HepG2 (cell line): Measurements from ENCODE around the gene INO80C. TPM values are rescaled to one million over a fixed set of nuclear protein-coding genes. Genes with fewer than 3 reads are reported as not detected.

Experiments used
- BCL6 ChIP-seq: IDR thresholded peaks from 2 replicates; pipeline ENCODE4 v1.6.1; 2016; ENCODE audit warnings: missing genetic modification reagents, missing compliant biosample characterization
- FOSL1 ChIP-seq: sonication (generic); formaldehyde crosslinking; IDR thresholded peaks from 2 replicates; pipeline ENCODE4 v1.9.0; 2021; ENCODE audit warnings: missing genetic modification reagents, borderline replicate concordance
- HMG20A ChIP-seq: IDR thresholded peaks from 2 replicates; pipeline ENCODE4 v1.6.1; 2016; ENCODE audit warnings: borderline replicate concordance
- KAT2B ChIP-seq: fragments of 150-350 bp; IDR thresholded peaks from 2 replicates; pipeline ENCODE4 v1.6.1; 2014; ENCODE audit warnings: low read depth, low read length, borderline replicate concordance
- RFXAP ChIP-seq: sonication (generic); formaldehyde crosslinking; IDR thresholded peaks from 2 replicates; pipeline ENCODE4 v1.4.0; 2020; ENCODE audit warnings: missing genetic modification reagents, borderline replicate concordance
- ZBTB21 ChIP-seq: sonication (generic); formaldehyde crosslinking; IDR thresholded peaks from 2 replicates; pipeline ENCODE4 v1.4.0; 2020; ENCODE audit warnings: missing genetic modification reagents
- ZFP41 ChIP-seq: sonication (generic); formaldehyde crosslinking; IDR thresholded peaks from 2 replicates; pipeline ENCODE4 v1.4.0; 2020; ENCODE audit warnings: mild to moderate bottlenecking, missing genetic modification reagents, borderline replicate concordance
- ZMYM3 ChIP-seq: sonication (generic); formaldehyde crosslinking; IDR thresholded peaks from 2 replicates; pipeline ENCODE4 v1.5.1; 2020; ENCODE audit warnings: mild to moderate bottlenecking, missing genetic modification reagents
- ZNF558 ChIP-seq: sonication (generic); formaldehyde crosslinking; IDR thresholded peaks from 2 replicates; pipeline ENCODE4 v1.9.0; 2022; ENCODE audit warnings: mild to moderate bottlenecking, missing genetic modification reagents, borderline replicate concordance
- ZNF766 ChIP-seq: sonication (generic); formaldehyde crosslinking; IDR thresholded peaks from 2 replicates; pipeline ENCODE4 v1.5.0; 2020; ENCODE audit warnings: missing genetic modification reagents, borderline replicate concordance
- polyA plus RNA-seq, 8 experiments: library from polyadenylated mRNA; depleted of rRNA in 3 of 8; stranded (reverse) in 7 of 8; unstranded in 1 of 8; fragments of >200 nt; fragmentation: Illumina TruSeq in 4 of 8; extraction: Trizol in 4 of 8; gene quantifications; 2 replicates each; pipeline versions ENCODE4 v1.2.1 to v1.2.3, GENCODE V29; 2011 to 2016; ENCODE audit warnings: low read depth in 4 of 8, missing spikeins in 1 of 8, mixed read lengths in 1 of 8; ENCODE audit not compliant: insufficient read depth in 1 of 8
- total RNA-seq, 5 experiments: library from RNA; depleted of rRNA; stranded (reverse); fragments of >200 nt; fragmentation: Illumina TruSeq; extraction: Trizol; gene quantifications; 2 replicates each; pipeline ENCODE4 v1.2.3, GENCODE V29; 2016; ENCODE audit warnings: low read depth in 1 of 5
- TF ChIP-seq, protein P1 (sequence below), 2 experiments: sonication (generic) in 1 of 2; formaldehyde crosslinking in 1 of 2; IDR thresholded peaks; 2 replicates each; pipeline versions ENCODE4 v1.4.0 to v1.6.1; 2016 to 2020; ENCODE audit warnings: borderline replicate concordance in 1 of 2, low read depth in 1 of 2, mild to moderate bottlenecking in 1 of 2, missing genetic modification reagents in 1 of 2
- TF ChIP-seq, protein P2 (sequence below): IDR thresholded peaks from 2 replicates; pipeline ENCODE4 v1.6.1; 2016; ENCODE audit warnings: low read depth
- TF ChIP-seq, protein P3 (sequence below): sonication (generic); formaldehyde crosslinking; IDR thresholded peaks from 2 replicates; pipeline ENCODE4 v1.8.1; 2023; ENCODE audit warnings: mild to moderate bottlenecking, missing genetic modification reagents
- TF ChIP-seq, protein P4 (sequence below): IDR thresholded peaks from 2 replicates; pipeline ENCODE4 v1.6.1; 2018; ENCODE audit warnings: missing genetic modification reagents
- TF ChIP-seq, protein P5 (sequence below): sonication (generic); formaldehyde crosslinking; IDR thresholded peaks from 2 replicates; pipeline ENCODE4 v1.9.0; 2021; ENCODE audit warnings: missing genetic modification reagents, borderline replicate concordance

INO80C gene
- total and polyA plus RNA-seq, 2 of the 13 experiments (the other 11 are each of a cell fraction or from before 2014, with no cell fraction given), result 8.2 to 15.4 TPM

DNA sequence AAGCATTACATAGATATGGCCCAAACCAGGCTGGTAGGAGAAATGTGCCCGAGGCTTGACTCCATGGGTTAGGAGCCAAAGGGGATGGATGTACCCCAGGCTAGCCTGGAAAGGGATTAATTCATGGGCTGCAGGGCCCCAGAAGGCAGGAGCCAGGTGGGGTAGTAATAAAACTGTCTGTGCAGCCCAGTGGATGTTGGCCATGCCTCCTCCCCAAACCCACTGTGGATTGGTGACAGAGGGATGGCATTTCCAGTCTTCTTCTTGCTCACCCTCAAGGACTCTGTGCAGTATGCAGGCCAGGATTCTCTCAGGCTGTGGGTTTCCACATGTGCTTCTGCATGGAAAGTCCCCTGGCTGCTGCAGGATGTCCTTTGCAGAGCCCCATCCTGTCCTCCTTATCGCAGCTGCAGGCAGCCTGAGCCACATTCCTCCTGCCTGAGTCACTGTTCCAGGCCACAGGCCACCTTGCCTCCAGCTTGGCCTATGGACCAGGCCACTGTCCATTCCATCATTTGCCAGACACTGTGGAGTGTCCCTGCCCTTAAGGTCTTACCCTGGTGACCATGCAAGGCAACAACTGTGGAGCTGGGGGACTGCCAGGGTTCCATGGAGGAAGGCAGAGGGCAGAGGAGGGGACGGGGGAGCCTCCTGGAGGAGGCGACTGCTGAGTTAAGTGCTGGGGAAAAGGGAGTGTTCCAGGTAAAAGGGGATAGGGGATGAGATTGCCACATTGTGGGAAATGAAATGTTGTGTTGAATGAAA lies 38.9 kb downstream of the INO80C start (continued):
- TF ChIP-seq BCL6 (CRISPR knock-in tag) (no peak), HMG20A (CRISPR knock-in tag) (peak; percentile 71; the same call in 1 of the 2 replicates), RFXAP (no peak), ZNF558 (CRISPR knock-in tag) (no peak), ZFP41 (CRISPR knock-in tag) (no peak), FOSL1 (CRISPR knock-in tag) (peak; percentile 97), KAT2B (no peak), ZMYM3 (CRISPR knock-in tag) (peak; percentile 88), ZNF766 (no peak), ZBTB21 (CRISPR knock-in tag) (no peak)
- TF ChIP-seq, protein P1, sequence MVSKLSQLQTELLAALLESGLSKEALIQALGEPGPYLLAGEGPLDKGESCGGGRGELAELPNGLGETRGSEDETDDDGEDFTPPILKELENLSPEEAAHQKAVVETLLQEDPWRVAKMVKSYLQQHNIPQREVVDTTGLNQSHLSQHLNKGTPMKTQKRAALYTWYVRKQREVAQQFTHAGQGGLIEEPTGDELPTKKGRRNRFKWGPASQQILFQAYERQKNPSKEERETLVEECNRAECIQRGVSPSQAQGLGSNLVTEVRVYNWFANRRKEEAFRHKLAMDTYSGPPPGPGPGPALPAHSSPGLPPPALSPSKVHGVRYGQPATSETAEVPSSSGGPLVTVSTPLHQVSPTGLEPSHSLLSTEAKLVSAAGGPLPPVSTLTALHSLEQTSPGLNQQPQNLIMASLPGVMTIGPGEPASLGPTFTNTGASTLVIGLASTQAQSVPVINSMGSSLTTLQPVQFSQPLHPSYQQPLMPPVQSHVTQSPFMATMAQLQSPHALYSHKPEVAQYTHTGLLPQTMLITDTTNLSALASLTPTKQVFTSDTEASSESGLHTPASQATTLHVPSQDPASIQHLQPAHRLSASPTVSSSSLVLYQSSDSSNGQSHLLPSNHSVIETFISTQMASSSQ (IDR thresholded peaks at IDR 0.05; ENCODE audit: low read depth), result no peak
- TF ChIP-seq, protein P1 (CRISPR knock-in tag; IDR thresholded peaks at IDR 0.05; ENCODE audit: borderline replicate concordance), result no peak
- TF ChIP-seq, protein P2, sequence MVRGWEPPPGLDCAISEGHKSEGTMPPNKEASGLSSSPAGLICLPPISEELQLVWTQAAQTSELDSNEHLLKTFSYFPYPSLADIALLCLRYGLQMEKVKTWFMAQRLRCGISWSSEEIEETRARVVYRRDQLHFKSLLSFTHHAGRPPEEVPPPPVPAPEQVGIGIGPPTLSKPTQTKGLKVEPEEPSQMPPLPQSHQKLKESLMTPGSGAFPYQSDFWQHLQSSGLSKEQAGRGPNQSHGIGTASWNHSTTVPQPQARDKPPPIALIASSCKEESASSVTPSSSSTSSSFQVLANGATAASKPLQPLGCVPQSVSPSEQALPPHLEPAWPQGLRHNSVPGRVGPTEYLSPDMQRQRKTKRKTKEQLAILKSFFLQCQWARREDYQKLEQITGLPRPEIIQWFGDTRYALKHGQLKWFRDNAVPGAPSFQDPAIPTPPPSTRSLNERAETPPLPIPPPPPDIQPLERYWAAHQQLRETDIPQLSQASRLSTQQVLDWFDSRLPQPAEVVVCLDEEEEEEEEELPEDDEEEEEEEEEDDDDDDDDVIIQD (CRISPR knock-in tag), result 0 out of 2 replicates have a peak, but pooled peaks have one; percentile 50
- TF ChIP-seq, protein P3, sequence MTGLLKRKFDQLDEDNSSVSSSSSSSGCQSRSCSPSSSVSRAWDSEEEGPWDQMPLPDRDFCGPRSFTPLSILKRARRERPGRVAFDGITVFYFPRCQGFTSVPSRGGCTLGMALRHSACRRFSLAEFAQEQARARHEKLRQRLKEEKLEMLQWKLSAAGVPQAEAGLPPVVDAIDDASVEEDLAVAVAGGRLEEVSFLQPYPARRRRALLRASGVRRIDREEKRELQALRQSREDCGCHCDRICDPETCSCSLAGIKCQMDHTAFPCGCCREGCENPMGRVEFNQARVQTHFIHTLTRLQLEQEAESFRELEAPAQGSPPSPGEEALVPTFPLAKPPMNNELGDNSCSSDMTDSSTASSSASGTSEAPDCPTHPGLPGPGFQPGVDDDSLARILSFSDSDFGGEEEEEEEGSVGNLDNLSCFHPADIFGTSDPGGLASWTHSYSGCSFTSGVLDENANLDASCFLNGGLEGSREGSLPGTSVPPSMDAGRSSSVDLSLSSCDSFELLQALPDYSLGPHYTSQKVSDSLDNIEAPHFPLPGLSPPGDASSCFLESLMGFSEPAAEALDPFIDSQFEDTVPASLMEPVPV (CRISPR knock-in tag), result no peak
- TF ChIP-seq, protein P4, sequence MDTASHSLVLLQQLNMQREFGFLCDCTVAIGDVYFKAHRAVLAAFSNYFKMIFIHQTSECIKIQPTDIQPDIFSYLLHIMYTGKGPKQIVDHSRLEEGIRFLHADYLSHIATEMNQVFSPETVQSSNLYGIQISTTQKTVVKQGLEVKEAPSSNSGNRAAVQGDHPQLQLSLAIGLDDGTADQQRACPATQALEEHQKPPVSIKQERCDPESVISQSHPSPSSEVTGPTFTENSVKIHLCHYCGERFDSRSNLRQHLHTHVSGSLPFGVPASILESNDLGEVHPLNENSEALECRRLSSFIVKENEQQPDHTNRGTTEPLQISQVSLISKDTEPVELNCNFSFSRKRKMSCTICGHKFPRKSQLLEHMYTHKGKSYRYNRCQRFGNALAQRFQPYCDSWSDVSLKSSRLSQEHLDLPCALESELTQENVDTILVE (CRISPR knock-in tag), result no peak
- TF ChIP-seq, protein P5, sequence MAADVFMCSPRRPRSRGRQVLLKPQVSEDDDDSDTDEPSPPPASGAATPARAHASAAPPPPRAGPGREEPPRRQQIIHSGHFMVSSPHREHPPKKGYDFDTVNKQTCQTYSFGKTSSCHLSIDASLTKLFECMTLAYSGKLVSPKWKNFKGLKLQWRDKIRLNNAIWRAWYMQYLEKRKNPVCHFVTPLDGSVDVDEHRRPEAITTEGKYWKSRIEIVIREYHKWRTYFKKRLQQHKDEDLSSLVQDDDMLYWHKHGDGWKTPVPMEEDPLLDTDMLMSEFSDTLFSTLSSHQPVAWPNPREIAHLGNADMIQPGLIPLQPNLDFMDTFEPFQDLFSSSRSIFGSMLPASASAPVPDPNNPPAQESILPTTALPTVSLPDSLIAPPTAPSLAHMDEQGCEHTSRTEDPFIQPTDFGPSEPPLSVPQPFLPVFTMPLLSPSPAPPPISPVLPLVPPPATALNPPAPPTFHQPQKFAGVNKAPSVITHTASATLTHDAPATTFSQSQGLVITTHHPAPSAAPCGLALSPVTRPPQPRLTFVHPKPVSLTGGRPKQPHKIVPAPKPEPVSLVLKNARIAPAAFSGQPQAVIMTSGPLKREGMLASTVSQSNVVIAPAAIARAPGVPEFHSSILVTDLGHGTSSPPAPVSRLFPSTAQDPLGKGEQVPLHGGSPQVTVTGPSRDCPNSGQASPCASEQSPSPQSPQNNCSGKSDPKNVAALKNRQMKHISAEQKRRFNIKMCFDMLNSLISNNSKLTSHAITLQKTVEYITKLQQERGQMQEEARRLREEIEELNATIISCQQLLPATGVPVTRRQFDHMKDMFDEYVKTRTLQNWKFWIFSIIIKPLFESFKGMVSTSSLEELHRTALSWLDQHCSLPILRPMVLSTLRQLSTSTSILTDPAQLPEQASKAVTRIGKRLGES, result no peak
